ENCODE data around the gene SRPRA.
A peak's percentile ranks its signal among the peaks of the same experiment; 100 is the strongest.

SRPRA gene

DNA sequence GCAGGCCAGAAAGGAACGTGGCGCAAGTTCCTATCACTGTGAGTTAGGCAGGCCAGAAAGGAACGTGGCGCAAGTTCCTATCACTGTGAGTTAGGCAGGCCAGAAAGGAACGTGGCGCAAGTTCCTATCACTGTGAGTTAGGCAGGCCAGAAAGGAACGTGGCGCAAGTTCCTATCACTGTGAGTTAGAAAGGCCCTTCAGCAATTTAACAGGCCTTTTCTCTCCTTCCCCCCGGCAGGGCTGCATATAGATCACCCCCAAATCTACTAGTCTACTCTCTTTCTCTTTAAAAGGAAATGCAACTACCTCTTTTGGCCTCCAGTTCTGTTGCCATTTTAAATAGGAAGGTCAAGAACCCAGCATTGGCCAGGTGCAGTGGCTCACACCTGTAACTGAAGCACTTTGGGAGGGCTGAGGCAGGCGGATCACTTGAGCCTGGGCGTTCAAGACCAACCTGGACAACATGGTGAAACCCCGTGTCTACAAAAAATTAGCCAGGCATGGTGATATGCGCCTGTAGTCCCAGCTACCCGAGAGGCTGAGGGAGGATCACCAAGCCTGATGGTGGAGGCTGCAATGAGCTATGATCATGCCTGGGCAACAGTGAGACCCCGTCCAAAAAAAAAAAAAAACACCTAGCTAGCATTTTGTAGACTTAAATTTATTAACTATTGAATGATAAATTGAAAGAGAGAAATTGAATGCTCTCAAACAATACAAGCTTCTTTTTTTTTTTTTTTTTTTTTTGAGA is 42.2 kb downstream of the SRPRA start:
- Histone ChIP-seq H3K4me1 (ENCODE audit: control insufficient read depth, insufficient read depth, low read length) (no peaks in the 10 kb centered on the region), H3K27me3 (replicated peaks; ENCODE audit: control insufficient read depth, insufficient read depth, low read length) (no peaks in the 10 kb centered on the region), H3K4me3 (ENCODE audit: low read length) (no peak overlapping the region), H3K9ac (ENCODE audit: low read length) (no peak overlapping the region), H3K9me3 (ENCODE audit: control insufficient read depth, low read length) (no peaks in the 10 kb centered on the region), H3K36me3 (ENCODE audit: control insufficient read depth, insufficient read depth, low read length, severe bottlenecking) (peaks cover 15% of the 10 kb centered on the region)
- DNase-seq (ENCODE audit: low read depth), result no peak

DNA sequence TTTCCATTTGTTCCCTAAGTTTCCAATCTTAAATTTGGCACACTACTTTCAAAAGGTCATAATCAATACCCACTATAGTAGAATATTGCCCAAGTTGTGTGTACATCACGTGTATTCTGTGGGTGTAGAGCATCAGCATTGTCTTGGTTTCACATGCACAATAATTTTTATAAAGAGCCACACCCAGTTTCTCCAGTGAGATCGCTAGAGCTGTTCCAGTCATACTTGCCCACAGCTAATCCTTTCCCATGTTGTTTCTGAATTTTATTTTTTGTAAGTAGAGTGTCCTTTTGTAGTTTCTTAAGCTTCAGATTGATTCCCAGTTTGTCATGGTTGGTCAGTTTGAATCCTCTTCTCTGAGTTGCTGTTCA is 43.4 kb downstream of the SRPRA start:
- H3K9me3 ChIP-seq (ENCODE audit: control insufficient read depth, low read length), result no peaks in the 10 kb centered on the region
- H3K36me3 ChIP-seq (ENCODE audit: control insufficient read depth, insufficient read depth, low read length, severe bottlenecking), result peaks cover 5% of the 10 kb centered on the region
- no peaks in the 10 kb centered on the region for H3K4me1 ChIP-seq (ENCODE audit: control insufficient read depth, insufficient read depth, low read length)
- DNase-seq (ENCODE audit: low read depth), result no peak
- no peak overlapping the region for H3K9ac ChIP-seq (ENCODE audit: low read length)
- H3K4me3 ChIP-seq (ENCODE audit: low read length), result no peak overlapping the region
- no peaks in the 10 kb centered on the region for H3K27me3 ChIP-seq (replicated peaks; ENCODE audit: control insufficient read depth, insufficient read depth, low read length)

DNA sequence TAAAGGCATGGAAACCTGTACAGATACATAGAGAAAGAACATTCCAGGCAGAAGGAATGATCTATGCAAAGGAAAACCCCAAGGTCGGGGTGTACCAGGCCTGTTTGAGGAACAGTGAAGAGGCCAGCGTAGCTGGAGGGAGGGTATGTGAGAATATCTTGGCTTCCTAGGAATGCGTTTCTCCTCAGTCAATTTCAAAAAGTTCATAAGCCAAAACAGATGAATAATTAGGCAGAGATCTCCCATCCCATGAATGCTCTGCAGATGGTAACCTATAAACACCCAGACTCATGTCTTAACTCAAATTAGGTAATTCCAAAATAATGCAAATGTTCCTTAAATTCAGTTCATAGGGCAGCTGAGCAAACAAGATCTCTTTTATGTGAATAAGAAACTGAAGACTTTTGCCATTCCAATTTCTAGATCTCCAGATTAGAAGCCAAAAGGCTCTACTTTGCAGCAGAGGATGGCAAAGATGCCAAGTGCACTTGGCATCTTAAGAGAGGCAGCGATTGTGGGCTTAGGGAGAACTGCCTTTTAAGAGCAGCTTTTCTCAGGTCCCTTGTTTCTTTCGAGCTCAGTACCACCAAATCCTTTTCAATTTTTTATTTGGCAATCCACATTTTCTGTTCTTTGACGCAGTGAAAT is 43.9 kb downstream of the SRPRA start:
- no peak for DNase-seq (ENCODE audit: low read depth)
- Histone ChIP-seq H3K4me1 (ENCODE audit: control insufficient read depth, insufficient read depth, low read length) (no peaks in the 10 kb centered on the region), H3K4me3 (ENCODE audit: low read length) (no peak overlapping the region), H3K36me3 (ENCODE audit: control insufficient read depth, insufficient read depth, low read length, severe bottlenecking) (peaks cover 3% of the 10 kb centered on the region), H3K27me3 (replicated peaks; ENCODE audit: control insufficient read depth, insufficient read depth, low read length) (no peaks in the 10 kb centered on the region), H3K9me3 (ENCODE audit: control insufficient read depth, low read length) (no peaks in the 10 kb centered on the region), H3K9ac (ENCODE audit: low read length) (no peak overlapping the region)

DNA sequence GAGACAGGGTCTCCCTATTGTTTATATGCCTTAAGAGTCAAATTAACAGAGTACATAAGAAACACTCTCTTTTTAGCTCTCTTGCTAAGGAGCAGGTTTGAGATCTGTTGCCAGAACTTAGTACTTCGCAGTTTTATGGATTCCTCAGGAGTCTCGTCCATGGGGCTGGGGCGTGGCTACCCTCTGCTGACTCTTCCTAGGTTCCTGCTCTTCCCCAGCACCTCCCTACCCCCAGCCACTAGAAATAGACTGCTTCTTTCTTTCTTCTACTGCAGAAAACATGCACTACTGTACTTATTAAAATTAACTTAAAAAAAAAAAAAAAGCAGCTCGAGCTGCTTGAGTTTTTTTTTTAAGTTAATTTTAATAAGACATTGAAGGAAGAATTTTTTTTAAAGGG is 49.1 kb downstream of the SRPRA start:
- no peaks in the 10 kb centered on the region for H3K27me3 ChIP-seq (replicated peaks; ENCODE audit: control insufficient read depth, insufficient read depth, low read length)
- H3K4me1 ChIP-seq (ENCODE audit: control insufficient read depth, insufficient read depth, low read length), result peaks cover 6% of the 10 kb centered on the region
- H3K9me3 ChIP-seq (ENCODE audit: control insufficient read depth, low read length), result no peaks in the 10 kb centered on the region
- no peaks in the 10 kb centered on the region for H3K36me3 ChIP-seq (ENCODE audit: control insufficient read depth, insufficient read depth, low read length, severe bottlenecking)
- no peak overlapping the region for H3K9ac ChIP-seq (ENCODE audit: low read length)
- H3K4me3 ChIP-seq (ENCODE audit: low read length), result no peak overlapping the region
- DNase-seq (ENCODE audit: low read depth), result no peak

DNA sequence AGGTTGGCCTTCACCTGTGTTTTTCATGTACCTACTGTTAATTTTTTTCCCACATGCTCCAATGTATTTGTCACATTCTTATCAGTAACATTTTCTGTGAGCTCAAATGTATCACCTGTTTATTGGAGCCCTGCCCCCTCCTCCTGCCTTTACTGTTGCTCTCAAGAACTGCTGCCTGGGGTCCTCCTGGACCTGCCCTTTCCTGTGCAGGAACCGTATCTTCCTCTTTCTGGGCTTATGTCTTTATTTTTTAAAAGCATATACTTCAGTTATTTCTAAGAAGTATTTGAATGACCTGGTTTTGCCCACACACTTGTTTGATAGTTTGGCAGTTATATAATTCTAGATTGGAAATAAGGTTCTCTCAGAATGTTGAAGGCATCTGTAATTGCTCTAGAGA is 51.2 kb downstream of the SRPRA start:
- H3K4me3 ChIP-seq (ENCODE audit: low read length), result no peak overlapping the region
- H3K36me3 ChIP-seq (ENCODE audit: control insufficient read depth, insufficient read depth, low read length, severe bottlenecking), result no peaks in the 10 kb centered on the region
- no peak overlapping the region for H3K9ac ChIP-seq (ENCODE audit: low read length)
- no peaks in the 10 kb centered on the region for H3K27me3 ChIP-seq (replicated peaks; ENCODE audit: control insufficient read depth, insufficient read depth, low read length)
- DNase-seq (ENCODE audit: low read depth), result no peak
- no peaks in the 10 kb centered on the region for H3K9me3 ChIP-seq (ENCODE audit: control insufficient read depth, low read length)
- H3K4me1 ChIP-seq (ENCODE audit: control insufficient read depth, insufficient read depth, low read length), result peaks cover 19% of the 10 kb centered on the region

DNA sequence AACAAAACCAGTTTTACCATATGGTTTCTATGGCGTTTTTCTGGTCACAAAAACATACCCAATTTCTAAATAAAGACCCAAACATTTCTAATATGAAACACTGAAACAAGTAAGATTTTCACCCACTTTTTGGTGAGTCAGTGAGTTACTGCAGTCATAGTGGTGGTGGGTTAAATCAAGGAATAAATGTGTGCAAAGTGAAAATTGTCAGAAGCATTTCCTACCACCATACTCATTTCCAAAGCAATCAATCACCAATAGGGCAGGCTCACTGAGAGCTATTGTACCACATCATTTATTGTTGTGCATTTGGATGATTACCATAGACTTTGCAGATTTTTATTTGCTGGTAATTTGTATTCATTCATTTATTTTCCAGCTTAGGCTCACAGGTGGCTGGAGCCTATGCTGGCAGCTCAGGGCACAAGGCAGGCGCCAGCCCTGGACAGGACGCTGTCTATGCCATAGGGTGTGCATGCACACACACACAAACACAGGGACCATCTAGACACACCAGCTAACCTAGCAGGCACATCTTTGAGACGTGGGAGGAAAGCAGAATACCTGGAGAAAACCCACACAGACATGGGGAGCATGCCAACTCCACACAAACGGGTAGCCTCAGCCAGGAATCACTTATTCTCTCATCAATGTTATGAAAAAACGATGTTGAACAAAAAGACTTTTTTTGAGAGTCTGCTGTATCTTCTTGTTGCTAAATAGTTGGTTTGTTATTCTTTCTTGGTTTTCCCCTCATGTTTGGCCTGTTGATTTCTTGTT is 52.0 kb downstream of the SRPRA start:
- H3K9me3 ChIP-seq (ENCODE audit: control insufficient read depth, low read length), result no peaks in the 10 kb centered on the region
- no peak for DNase-seq (ENCODE audit: low read depth)
- H3K36me3 ChIP-seq (ENCODE audit: control insufficient read depth, insufficient read depth, low read length, severe bottlenecking), result no peaks in the 10 kb centered on the region
- H3K27me3 ChIP-seq (replicated peaks; ENCODE audit: control insufficient read depth, insufficient read depth, low read length), result no peaks in the 10 kb centered on the region
- no peak overlapping the region for H3K4me3 ChIP-seq (ENCODE audit: low read length)
- peaks cover 24% of the 10 kb centered on the region for H3K4me1 ChIP-seq (ENCODE audit: control insufficient read depth, insufficient read depth, low read length)
- H3K9ac ChIP-seq (ENCODE audit: low read length), result no peak overlapping the region

DNA sequence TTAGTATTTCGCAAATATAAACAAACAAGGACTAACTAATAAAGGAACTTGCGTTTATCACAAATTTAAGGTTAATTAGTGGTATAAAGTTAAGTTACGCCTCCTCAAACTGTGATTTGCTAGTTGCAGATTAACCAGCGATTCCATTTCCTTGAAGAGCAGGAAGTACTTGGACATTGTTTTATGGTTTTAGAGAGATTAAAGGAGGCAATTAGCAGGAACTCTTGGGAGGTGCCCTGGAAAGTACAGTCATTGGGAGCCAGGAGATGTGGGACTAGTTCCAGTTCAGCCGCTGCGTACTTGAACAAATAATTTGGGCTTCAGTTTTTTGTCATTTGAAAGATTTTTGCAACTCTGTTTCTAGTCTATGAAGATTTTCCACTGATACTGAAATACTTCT is 53.9 kb downstream of the SRPRA start:
- H3K4me3 ChIP-seq (ENCODE audit: low read length), result no peak overlapping the region
- H3K36me3 ChIP-seq (ENCODE audit: control insufficient read depth, insufficient read depth, low read length, severe bottlenecking), result no peaks in the 10 kb centered on the region
- peaks cover 29% of the 10 kb centered on the region for H3K4me1 ChIP-seq (ENCODE audit: control insufficient read depth, insufficient read depth, low read length)
- no peaks in the 10 kb centered on the region for H3K27me3 ChIP-seq (replicated peaks; ENCODE audit: control insufficient read depth, insufficient read depth, low read length)
- no peaks in the 10 kb centered on the region for H3K9me3 ChIP-seq (ENCODE audit: control insufficient read depth, low read length)
- no peak for DNase-seq (ENCODE audit: low read depth)
- no peak overlapping the region for H3K9ac ChIP-seq (ENCODE audit: low read length)

DNA sequence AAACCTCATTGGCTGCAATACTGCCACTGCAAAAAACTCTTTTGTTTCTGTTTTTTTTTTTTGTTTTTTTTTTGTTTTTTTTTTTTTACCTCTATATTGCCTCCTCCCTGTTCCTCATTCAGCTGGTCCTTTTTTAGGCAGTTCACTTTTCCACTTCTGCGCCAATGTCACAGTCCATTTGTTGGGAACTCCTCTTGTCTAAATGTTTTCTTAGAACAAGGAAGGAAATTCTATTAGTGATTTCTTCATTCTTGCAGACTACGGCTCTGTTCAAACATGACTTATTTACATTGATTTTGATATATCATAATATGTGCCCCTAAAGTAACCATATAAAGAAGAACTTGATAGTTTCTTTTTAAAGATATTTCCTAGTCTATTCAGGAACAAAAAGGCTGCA is 54.3 kb downstream of the SRPRA start:
- H3K9ac ChIP-seq (ENCODE audit: low read length), result no peak overlapping the region
- peaks cover 1% of the 10 kb centered on the region for H3K36me3 ChIP-seq (ENCODE audit: control insufficient read depth, insufficient read depth, low read length, severe bottlenecking)
- peak; percentile 3 for DNase-seq (ENCODE audit: low read depth)
- H3K9me3 ChIP-seq (ENCODE audit: control insufficient read depth, low read length), result no peaks in the 10 kb centered on the region
- no peaks in the 10 kb centered on the region for H3K27me3 ChIP-seq (replicated peaks; ENCODE audit: control insufficient read depth, insufficient read depth, low read length)
- H3K4me3 ChIP-seq (ENCODE audit: low read length), result no peak overlapping the region
- H3K4me1 ChIP-seq (ENCODE audit: control insufficient read depth, insufficient read depth, low read length), result peaks cover 29% of the 10 kb centered on the region
